Memory B cell (primary cell): ENCODE measurements around the gene GRIFIN.
A peak's percentile ranks its signal among the peaks of the same experiment; 100 is the strongest.

ENCODE experiments used
- ATAC-seq: fragments of 150-1000 bp; cut with Tn5 transposase; 2 replicates; pipeline ENCODE4 v1.10.0; 2021; ENCODE audit warnings: low read depth, mild to moderate bottlenecking, moderate library complexity
- DNase-seq, 2 donors: peaks; one replicate each; pipeline ENCODE4 v3.0.0; 2022; ENCODE audit warnings: low spot score in 2 of 2
- H3K27ac Mint-ChIP-seq: one replicate; pipeline ENCODE4 v1.8.0; 2022; ENCODE audit warnings: mild to moderate bottlenecking, moderate library complexity, mixed read lengths
- H3K27me3 Mint-ChIP-seq: one replicate; pipeline ENCODE4 v1.8.0; 2022; ENCODE audit warnings: mixed read lengths
- H3K36me3 Mint-ChIP-seq: one replicate; pipeline ENCODE4 v1.8.0; 2022; ENCODE audit warnings: mild to moderate bottlenecking, mixed read lengths
- H3K4me1 Mint-ChIP-seq: one replicate; pipeline ENCODE4 v1.8.0; 2022; ENCODE audit warnings: mixed read lengths
- H3K4me3 Mint-ChIP-seq: one replicate; pipeline ENCODE4 v1.8.0; 2022; ENCODE audit warnings: mild to moderate bottlenecking, moderate library complexity, mixed read lengths
- H3K9me3 Mint-ChIP-seq: one replicate; pipeline ENCODE4 v1.8.0; 2022; ENCODE audit warnings: mixed read lengths

GRIFIN gene, protein sequence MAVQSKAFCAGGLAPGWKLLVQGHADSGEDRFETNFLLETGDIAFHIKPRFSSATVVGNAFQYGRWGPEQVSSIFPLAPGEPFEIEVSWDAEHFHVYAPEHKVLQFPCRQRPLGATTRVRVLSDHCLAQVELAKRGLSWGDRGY

DNA sequence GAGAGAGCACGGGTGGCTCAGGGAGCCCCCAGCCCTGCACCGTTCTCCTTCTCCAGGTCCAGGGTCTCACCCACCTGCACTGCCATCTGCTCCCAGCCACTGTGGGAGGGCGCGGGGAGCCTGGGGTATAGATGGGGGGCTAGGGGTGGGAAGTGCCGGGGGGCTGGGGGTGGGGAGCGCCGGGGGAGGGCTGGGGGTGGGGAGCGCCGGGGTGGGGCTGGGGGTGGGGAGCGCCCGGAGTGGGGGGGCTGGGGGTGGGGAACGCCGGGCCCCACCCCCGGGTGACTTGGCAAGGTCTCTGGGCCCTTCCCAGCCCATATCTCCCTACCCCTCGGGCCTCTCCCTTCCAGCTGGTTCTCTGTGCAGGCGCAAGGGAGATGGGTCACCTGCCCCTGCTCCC, at the start of gene GRIFIN:
GRIFIN (minus strand) TSS at position 101 of the 400 bp plus-strand sequence; CDS start at position 86, 15 bp downstream.
- Mint-ChIP-seq H3K36me3 (no peaks in the 10 kb centered on the region), H3K9me3 (no peaks in the 10 kb centered on the region), H3K4me3 (peak within 1 kb of the TSS; percentile 14), H3K27me3 (peaks cover 2% of the 10 kb centered on the region), H3K4me1 (peaks cover 7% of the 10 kb centered on the region), H3K27ac (no peak within 1 kb of the TSS)
- DNase-seq (no peak), ATAC-seq (no peak)

DNA sequence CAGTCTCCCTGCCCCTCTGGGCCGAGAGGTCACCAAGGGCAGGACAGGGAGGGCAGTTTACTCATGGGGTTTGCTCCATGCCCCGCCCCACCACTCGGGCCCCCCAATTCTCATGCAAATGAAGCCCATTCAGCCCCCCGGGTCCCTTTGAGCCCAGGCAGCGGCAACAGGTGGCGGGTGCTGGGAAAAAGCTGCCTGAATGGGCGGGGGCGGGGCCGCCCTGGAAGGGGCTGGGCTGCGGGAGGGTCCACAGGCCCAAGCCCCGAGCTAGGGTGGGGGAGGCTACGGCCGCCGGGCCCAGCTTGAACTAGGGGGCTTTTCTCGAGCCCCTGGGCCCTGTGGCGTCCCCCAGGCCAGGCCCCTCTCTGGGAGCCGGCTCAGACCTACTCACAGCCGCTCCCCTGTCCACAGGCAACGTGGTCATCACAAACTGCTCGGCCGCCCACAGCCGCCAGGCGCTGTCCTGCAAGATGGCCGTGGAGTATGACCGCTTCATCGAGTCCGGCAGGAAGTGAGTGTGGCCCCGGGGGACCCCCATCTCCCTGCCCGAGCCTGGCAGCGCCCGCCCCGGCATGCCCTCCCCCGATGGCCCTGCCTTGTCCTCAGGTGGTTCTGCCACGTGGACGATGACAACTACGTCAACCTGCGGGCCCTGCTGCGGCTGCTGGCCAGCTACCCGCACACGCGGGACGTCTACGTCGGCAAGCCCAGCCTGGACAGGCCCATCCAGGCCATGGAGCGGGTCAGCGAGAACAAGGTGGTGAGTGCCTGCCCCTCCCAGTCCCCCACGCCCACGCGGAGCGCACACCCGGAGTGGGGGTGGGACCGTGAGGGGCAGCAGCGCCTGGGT, 48.8 kb upstream of the GRIFIN start:
- Mint-ChIP-seq H3K27ac (peak overlapping the region; percentile 85), H3K9me3 (no peaks in the 10 kb centered on the region), H3K36me3 (peaks cover 21% of the 10 kb centered on the region), H3K27me3 (no peaks in the 10 kb centered on the region), H3K4me1 (peaks cover 48% of the 10 kb centered on the region), H3K4me3 (no peak overlapping the region)
- DNase-seq = no peak
- ATAC-seq = no peak

DNA sequence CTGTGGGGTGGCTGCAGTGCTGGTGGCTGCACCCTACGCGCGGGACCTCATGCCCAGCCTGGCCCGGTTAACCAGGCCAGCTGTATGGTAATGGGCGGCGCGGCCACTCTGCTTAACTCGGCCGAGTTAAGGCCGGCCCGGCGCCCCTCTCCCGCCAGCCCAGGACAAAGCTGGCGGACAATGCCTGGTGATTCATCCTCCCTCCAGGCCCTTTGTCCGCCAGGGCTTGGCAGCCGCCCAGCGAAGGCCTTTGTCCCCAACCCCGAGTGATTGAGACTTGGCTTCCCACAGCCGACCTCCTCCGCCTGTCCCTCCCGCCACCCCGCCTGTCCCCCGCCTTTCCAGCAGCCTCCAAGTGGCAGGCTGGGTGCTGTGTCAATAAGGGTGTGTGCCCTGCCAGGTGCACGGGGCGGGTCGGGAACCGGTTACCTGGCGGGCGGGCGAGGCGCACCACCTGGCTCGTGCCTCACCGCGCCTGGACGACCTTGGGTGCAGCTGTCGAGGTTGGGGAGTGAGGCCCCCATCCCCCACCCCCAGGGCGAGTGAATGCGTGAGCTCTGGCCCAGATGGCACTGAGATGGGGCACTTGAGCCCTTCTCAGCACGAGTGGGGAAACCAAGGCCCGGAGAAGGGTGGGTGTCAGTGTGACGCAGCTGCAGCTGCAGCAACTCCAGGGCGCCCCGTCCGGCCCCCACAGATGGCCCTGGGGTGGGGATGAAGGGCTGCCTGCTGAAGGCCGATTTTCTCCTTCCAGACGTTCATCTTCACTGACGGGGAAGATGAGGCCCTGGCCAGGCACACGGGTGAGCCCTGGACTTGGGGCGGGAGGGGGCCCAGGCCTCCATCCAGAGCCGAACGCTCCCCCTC, 48.0 kb upstream of the GRIFIN start:
- Mint-ChIP-seq H3K27me3 (no peaks in the 10 kb centered on the region), H3K36me3 (peaks cover 21% of the 10 kb centered on the region), H3K4me1 (peaks cover 41% of the 10 kb centered on the region), H3K27ac (no peak overlapping the region), H3K4me3 (peak overlapping the region; percentile 66), H3K9me3 (no peaks in the 10 kb centered on the region)
- ATAC-seq (no peak), DNase-seq (no peak)

DNA sequence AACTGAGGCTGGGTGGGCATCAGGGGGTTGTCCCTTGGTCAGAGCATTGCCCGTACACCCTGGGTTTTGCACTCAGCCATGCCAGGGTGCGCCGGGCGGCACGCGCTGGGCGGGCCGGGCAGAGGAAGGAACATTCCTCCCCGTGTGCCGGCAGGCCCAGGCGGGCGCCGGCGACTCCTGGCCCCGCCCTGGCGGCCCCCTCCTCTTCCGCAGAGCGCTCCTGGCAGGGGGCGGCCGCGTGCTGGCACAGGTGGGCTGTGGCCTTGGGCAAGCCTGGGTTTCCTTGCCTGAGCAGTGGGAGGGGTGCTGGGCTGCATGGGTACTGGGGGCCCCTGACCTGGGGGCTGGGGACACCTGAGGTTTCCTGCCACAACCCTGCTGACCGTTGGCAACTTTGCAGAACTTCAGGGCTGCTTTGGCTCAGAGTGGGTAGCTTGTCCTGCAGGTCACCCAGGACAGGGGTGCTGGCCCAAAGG, 47.3 kb upstream of the GRIFIN start:
- H3K9me3 Mint-ChIP-seq = no peaks in the 10 kb centered on the region
- no peaks in the 10 kb centered on the region for H3K27me3 Mint-ChIP-seq
- peak overlapping the region; percentile 82 for H3K4me3 Mint-ChIP-seq
- peak overlapping the region; percentile 77 for H3K27ac Mint-ChIP-seq
- DNase-seq = no peak
- peaks cover 37% of the 10 kb centered on the region for H3K4me1 Mint-ChIP-seq
- no peak for ATAC-seq
- H3K36me3 Mint-ChIP-seq = peaks cover 21% of the 10 kb centered on the region

DNA sequence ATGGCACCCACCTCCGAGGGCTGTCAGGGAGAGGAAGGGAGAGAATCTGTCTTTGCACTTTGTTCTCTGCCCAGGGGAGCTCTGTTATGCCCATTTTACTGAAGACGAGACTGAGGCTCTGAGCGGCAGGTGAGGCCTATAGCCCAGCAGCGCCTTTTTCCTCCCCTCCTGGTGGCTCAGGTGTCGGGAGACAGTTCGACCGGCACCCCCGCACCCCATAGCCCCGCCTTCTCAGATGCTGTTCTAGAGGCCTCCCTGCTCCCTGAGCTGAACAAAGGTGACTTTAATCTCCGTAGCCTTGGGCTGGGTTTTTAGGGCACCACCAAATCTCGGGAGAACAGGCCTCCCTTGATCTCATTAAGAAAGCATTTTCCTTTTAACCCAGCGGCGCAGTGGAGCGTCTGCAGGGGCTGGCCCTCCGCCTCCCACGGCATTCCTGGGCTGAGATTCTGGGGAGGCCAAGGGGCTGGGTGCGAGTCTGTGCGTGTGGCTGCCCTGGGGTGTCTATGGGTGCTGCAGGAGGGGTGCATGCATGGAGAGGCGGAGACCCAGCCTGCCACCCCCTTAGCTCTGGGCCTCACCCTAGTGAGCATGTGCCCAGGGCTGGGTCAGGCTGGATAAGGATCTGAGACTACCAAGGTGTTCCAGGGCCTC, 46.7 kb upstream of the GRIFIN start:
- H3K4me1 Mint-ChIP-seq = peaks cover 37% of the 10 kb centered on the region
- peaks cover 21% of the 10 kb centered on the region for H3K36me3 Mint-ChIP-seq

DNA sequence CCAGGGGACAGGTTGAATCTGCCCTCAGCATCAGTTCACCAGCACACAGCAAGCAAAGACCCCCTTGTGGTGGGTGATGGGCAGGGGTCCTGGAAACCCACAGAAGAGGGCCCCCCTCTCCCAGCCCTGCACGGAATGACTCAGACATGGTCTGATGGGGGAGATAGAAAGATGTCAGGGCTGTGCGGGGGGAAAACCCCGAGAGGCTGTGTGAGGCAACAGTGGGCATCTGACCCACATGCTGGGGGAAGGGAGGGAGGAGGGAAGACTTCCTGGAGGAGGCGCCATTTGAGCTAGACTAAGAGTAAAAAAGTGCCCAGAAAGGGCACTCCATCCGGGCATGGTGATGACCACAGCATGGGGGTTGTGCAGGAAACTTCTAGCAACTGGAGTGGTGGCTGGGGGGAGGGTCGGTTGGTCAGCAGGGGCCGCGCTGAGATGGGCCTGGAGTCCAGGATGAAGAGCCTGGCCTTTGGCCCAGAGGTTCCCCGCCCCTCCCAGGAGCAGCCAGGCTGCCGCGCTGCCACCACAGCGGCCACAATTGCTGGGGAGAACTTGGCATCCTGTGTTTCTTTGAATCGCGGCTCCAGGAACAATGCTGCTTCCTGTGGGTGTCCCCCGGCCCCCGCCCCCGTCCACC, 45.9 kb upstream of the GRIFIN start:
- peaks cover 21% of the 10 kb centered on the region for H3K36me3 Mint-ChIP-seq
- DNase-seq = no peak
- no peaks in the 10 kb centered on the region for H3K27me3 Mint-ChIP-seq
- ATAC-seq = peak; percentile 14
- H3K9me3 Mint-ChIP-seq = no peaks in the 10 kb centered on the region
- H3K4me3 Mint-ChIP-seq = peak overlapping the region; percentile 82
- H3K27ac Mint-ChIP-seq = peak overlapping the region; percentile 92
- H3K4me1 Mint-ChIP-seq = peaks cover 38% of the 10 kb centered on the region

More for the DNA sequence above, 46.7 kb upstream of the GRIFIN start:
- ATAC-seq = no peak
- peak overlapping the region; percentile 77 for H3K27ac Mint-ChIP-seq
- no peak for DNase-seq
- H3K9me3 Mint-ChIP-seq = no peaks in the 10 kb centered on the region
- peak overlapping the region; percentile 82 for H3K4me3 Mint-ChIP-seq
- no peaks in the 10 kb centered on the region for H3K27me3 Mint-ChIP-seq

DNA sequence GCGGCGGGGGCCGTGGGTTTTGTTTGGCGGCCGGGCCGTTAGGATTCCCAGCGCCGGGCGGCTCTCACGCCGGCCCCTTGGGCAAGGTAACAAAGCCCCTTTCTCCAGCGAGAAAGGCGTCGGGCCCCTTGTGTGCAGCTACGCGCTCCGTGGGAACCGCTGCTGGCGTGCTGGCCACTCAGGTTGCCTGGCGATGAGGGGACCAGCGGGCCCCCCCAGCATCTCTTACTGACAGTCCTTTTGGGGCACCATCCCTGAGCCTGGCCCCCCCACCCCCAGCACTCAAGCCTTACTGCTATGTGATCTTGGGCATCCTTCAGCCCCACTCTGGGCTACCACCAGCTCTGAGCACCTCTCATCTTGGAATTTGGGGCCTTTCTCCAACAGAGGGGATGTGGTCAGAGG, 45.1 kb upstream of the GRIFIN start:
- peaks cover 20% of the 10 kb centered on the region for H3K36me3 Mint-ChIP-seq
- ATAC-seq (no peak), DNase-seq (no peak)
- no peaks in the 10 kb centered on the region for H3K27me3 Mint-ChIP-seq
- peak overlapping the region; percentile 92 for H3K27ac Mint-ChIP-seq
- H3K4me1 Mint-ChIP-seq = peaks cover 32% of the 10 kb centered on the region
- H3K4me3 Mint-ChIP-seq = peak overlapping the region; percentile 82
- no peaks in the 10 kb centered on the region for H3K9me3 Mint-ChIP-seq

DNA sequence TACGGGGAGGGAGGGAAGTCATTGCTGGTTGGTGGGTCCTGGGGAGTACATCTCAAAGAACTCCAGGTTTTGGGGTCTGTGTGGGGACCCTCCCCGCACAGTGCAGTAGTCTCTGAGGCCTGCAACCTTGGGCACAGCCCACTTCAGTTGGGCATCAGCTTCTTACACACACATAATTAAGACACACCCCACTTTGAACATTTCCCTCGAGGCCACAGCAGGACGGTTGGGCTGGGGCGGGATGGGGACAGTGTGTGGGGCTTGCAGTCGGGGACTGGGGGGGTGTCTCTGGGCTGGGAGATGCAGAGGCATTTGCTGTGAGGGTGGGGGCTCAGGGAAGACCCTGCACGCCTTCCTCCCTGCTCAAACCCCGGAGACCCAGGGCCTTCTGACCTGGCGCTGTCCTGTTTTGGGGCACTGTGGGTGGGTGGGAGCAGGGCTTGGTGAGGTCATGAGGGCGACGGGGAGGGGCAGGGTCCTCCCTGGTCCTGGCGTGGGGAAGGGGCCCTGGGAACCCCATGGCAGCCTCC, 44.6 kb upstream of the GRIFIN start:
- Mint-ChIP-seq H3K4me3 (peak overlapping the region; percentile 97), H3K4me1 (peaks cover 32% of the 10 kb centered on the region), H3K36me3 (peaks cover 20% of the 10 kb centered on the region), H3K27ac (peak overlapping the region; percentile 86), H3K27me3 (no peaks in the 10 kb centered on the region), H3K9me3 (no peaks in the 10 kb centered on the region)
- DNase-seq (no peak), ATAC-seq (no peak)

DNA sequence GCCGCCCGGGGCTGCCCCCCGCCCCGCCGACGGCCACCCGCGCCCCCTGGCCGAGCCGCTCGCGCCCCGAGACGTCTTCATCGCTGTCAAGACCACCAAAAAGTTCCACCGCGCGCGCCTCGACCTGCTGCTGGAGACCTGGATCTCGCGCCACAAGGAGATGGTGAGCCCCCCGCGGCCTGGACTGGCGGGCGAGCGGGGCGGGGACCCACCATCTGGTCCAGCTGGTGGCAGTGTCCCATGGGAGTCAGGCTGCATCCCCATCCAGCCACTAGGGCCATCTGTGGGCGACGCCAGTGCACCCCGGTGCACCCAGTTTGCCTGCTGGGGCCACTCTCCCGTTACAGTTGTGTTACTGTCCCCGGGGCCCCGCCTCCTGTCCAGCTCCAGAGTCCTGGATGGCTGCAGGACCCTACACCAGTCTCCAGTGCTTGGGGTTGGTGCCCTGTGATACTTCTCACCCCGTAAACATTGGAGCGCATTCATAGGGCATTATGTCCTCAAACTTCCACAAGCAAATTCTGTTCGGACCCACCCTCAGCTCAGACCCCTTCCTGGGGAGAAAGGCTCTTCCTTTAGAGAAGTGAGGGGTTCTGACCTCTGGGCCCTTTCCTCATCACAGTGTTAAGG, 44.0 kb upstream of the GRIFIN start:
- H3K4me1 Mint-ChIP-seq = peaks cover 29% of the 10 kb centered on the region
- peak overlapping the region; percentile 97 for H3K4me3 Mint-ChIP-seq
- ATAC-seq = no peak
- peak overlapping the region; percentile 86 for H3K27ac Mint-ChIP-seq
- no peak for DNase-seq
- peaks cover 17% of the 10 kb centered on the region for H3K36me3 Mint-ChIP-seq
- no peaks in the 10 kb centered on the region for H3K9me3 Mint-ChIP-seq
- no peaks in the 10 kb centered on the region for H3K27me3 Mint-ChIP-seq

DNA sequence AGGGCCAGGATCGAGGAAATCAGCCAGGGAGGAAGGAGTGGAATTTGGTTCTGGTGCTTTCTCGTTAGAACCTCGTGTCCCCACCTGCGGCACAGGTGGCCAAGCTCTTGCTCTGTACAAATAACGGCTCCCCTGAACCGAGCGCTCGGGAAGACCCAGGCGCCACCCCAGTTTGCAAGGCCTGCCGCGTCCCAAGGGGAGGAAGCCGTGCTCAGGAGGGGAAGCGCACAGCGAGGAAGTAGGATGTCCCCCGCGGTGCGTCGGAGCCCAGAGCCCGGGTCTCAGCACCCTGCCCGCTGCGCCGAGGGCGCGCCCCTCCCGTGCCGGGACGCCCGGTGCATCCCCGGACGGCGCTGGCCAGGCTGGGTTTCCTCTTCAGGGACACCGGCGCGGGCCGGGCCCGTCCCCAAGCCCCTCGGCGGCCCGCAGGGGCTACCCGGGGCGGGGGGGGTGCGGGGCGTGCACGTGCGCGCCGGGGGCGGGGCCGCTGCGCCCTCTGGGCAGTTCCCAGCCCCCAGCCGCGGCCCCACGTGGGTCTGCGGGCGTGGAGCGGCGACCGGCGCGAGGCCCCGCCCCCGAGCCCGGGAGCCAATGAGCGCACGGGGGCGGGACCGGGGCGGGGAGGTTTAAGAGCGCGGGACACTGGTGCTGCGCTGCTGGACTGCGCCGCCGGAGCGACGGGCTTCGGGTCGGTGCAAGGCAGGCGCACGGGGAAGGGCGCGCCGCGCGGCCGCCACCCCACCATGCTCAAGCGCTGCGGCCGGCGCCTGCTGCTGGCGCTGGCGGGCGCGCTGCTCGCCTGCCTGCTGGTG, 43.1 kb upstream of the GRIFIN start, which contains the start of gene LFNG:
LFNG (plus strand) TSS at position 656 of the 812 bp plus-strand sequence; CDS start at position 744, 88 bp downstream.
- no peaks in the 10 kb centered on the region for H3K9me3 Mint-ChIP-seq
- H3K36me3 Mint-ChIP-seq = peaks cover 17% of the 10 kb centered on the region
- H3K4me3 Mint-ChIP-seq = peak within 1 kb of the TSS; percentile 97
- peak; percentile 86 for DNase-seq
- peak within 1 kb of the TSS; percentile 86 for H3K27ac Mint-ChIP-seq
- peaks cover 29% of the 10 kb centered on the region for H3K4me1 Mint-ChIP-seq
- no peaks in the 10 kb centered on the region for H3K27me3 Mint-ChIP-seq
- ATAC-seq = peak; percentile 86

DNA sequence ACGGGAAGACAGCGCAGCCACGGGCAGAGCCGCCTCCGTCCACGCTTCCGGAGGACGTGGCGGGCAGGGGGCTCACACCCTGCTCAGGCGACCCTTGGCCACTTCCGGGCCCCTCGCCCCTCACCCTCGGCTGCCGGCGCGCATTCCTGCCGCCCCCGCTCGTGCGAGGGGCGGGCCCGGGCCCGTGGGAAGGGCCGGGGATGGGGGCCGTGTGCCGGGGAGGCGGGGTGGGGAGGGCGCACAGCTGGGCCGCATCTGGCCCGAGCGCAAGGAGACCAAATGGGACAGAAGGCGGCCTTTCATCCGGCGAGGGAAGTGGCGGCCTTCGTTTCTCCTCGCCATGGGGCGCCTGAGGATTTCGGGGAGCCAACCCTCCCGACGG, 42.5 kb upstream of the GRIFIN start:
- Mint-ChIP-seq H3K4me3 (peak overlapping the region; percentile 80), H3K9me3 (no peaks in the 10 kb centered on the region), H3K4me1 (peaks cover 29% of the 10 kb centered on the region), H3K27ac (peak overlapping the region; percentile 64), H3K36me3 (peaks cover 15% of the 10 kb centered on the region), H3K27me3 (no peaks in the 10 kb centered on the region)
- no peak for ATAC-seq
- DNase-seq = no peak
